ENCODE results near the gene RECQL5. TPM values are rescaled to one million over a fixed set of nuclear protein-coding genes. Genes with fewer than 3 reads are reported as not detected.

RECQL5 gene
- total and polyA plus RNA-seq, 12 donors = 11.2 to 188 (median 32.9) TPM

GRCh38 chr17:75617675-75618074, 49.3 kb downstream of the RECQL5 start:
- Histone ChIP-seq H3K9me3 (replicated peaks in 1 of 3) (no peaks in the 10 kb centered on the region), H3K4me3 (no peak overlapping the region), H3K27ac (no peak overlapping the region), H3K4me1 (replicated peaks in 1 of 2) (no peaks in the 10 kb centered on the region), H3K36me3 (replicated peaks in 1 of 2) (peaks cover 0 to 17% of the 10 kb centered on the region in 2 donors), H3K27me3 (no peaks in the 10 kb centered on the region)
- no peak for DNase-seq
- TF ChIP-seq CTCF (IDR thresholded peaks at IDR 0.05) = no peak
- no peak for TF ChIP-seq POLR2A (IDR thresholded peaks at IDR 0.05)
- intact Hi-C loops (cut with DNase I) = no loop called here
- WGBS, 4 donors = 82 to 92% (median 90%) methylated on average over 3 to 11 of the region's 11 CpGs

- TF ChIP-seq POLR2A (IDR thresholded peaks at IDR 0.05) (no peak), CTCF (IDR thresholded peaks at IDR 0.05) (no peak)
- peaks cover 0 to 17% of the 10 kb centered on the region in 2 donors for H3K36me3 ChIP-seq (replicated peaks in 1 of 2)
- 89 to 94% (median 91%) methylated on average over 12 to 16 of the region's 16 CpGs for WGBS, 4 donors
These were observed 49.7 kb downstream of the RECQL5 start for GRCh38 chr17:75617218-75617617.

GRCh38 chr17:75616521-75617122, 50.3 kb downstream of the RECQL5 start:
- no peak for DNase-seq
- Histone ChIP-seq H3K27me3 (no peaks in the 10 kb centered on the region), H3K27ac (no peak overlapping the region), H3K36me3 (replicated peaks in 1 of 2) (peaks cover 0 to 17% of the 10 kb centered on the region in 2 donors), H3K9me3 (replicated peaks in 1 of 3) (no peaks in the 10 kb centered on the region), H3K4me1 (replicated peaks in 1 of 2) (no peaks in the 10 kb centered on the region), H3K4me3 (no peak overlapping the region)
- intact Hi-C loops (cut with DNase I) = no loop called here
- 44 to 81% (median 72%) methylated on average over 2 to 24 of the region's 24 CpGs for WGBS, 4 donors
- TF ChIP-seq CTCF (IDR thresholded peaks at IDR 0.05) (no peak), POLR2A (IDR thresholded peaks at IDR 0.05) (no peak)

More at GRCh38 chr17:75617218-75617617, 49.7 kb downstream of the RECQL5 start:
- Histone ChIP-seq H3K4me3 (no peak overlapping the region), H3K27me3 (no peaks in the 10 kb centered on the region), H3K4me1 (replicated peaks in 1 of 2) (no peaks in the 10 kb centered on the region), H3K9me3 (replicated peaks in 1 of 3) (no peaks in the 10 kb centered on the region), H3K27ac (no peak overlapping the region)
- intact Hi-C loops (cut with DNase I) = no loop called here
- no peak for DNase-seq

DNA sequence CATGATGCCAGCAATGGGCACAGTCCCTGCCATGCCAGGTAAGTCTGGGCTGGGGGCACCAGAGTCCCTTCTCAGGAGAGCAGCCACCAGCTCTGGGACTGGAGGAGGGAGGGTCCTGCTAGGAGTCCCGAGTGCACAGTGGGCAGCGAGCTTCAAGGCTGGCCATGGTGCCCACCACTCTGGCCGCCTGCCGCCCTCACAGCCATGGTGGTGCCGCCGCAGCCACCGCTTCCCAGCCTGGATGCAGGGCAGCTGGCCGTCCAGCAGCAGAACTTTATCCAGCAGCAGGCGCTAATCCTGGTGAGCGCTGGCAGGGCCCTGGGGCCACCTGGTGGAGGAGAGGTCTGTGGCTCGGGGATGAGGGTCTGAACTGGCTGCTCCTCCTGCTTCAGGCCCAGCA, 51.7 kb downstream of the RECQL5 start:
- Histone ChIP-seq H3K27me3 (no peaks in the 10 kb centered on the region), H3K9me3 (replicated peaks in 1 of 3) (no peaks in the 10 kb centered on the region), H3K36me3 (replicated peaks in 1 of 2) (peaks cover 0 to 15% of the 10 kb centered on the region in 2 donors), H3K27ac (no peak overlapping the region), H3K4me3 (no peak overlapping the region), H3K4me1 (replicated peaks in 1 of 2) (no peaks in the 10 kb centered on the region)
- WGBS, 4 donors = 76 to 92% (median 87%) methylated on average over 4 to 11 of the region's 11 CpGs
- no peak for DNase-seq
- intact Hi-C loops (cut with DNase I) = no loop called here
- TF ChIP-seq POLR2A (IDR thresholded peaks at IDR 0.05) (no peak), CTCF (IDR thresholded peaks at IDR 0.05) (no peak)
